GM12891 (cell line): ENCODE data around the gene GID4.

Experiments
- POLR2A ChIP-seq: IDR thresholded peaks from 2 replicates; pipeline ENCODE4 v1.6.1; 2011; ENCODE audit warnings: low read depth, low read length, control low read depth
- POLR2AphosphoS5 ChIP-seq: IDR thresholded peaks from 2 replicates; pipeline ENCODE4 v1.6.1; 2011; ENCODE audit warnings: low read depth, low read length, control low read depth
- SPI1 ChIP-seq: IDR thresholded peaks from 2 replicates; pipeline ENCODE4 v1.6.1; 2011; ENCODE audit warnings: low read depth, low read length, control low read depth

GRCh38 chr17:18106211-18106610, 67.0 kb downstream of the GID4 start:
- TF ChIP-seq POLR2A = no peak
- no peak for TF ChIP-seq POLR2AphosphoS5
- no peak for TF ChIP-seq SPI1
